GM19025 (cell line): Measurements from ENCODE around the gene ERI3.

Experiments used
- ATAC-seq: cut with Tn5 transposase; IDR thresholded peaks from one replicate; pipeline ENCODE4 v1.9.1; 2021; ENCODE audit warnings: mild to moderate bottlenecking, low read depth, moderate library complexity; ENCODE audit not compliant: unreplicated experiment

The ERI3 gene

GRCh38 chr1:44318097-44319088, 36.7 kb downstream of the ERI3 start:
- ATAC-seq, result no peak

- no peak for ATAC-seq
These were observed 38.8 kb downstream of the ERI3 start for GRCh38 chr1:44316231-44316759.

GRCh38 chr1:44315521-44315920, 39.5 kb downstream of the ERI3 start:
- ATAC-seq, result no peak

DNA sequence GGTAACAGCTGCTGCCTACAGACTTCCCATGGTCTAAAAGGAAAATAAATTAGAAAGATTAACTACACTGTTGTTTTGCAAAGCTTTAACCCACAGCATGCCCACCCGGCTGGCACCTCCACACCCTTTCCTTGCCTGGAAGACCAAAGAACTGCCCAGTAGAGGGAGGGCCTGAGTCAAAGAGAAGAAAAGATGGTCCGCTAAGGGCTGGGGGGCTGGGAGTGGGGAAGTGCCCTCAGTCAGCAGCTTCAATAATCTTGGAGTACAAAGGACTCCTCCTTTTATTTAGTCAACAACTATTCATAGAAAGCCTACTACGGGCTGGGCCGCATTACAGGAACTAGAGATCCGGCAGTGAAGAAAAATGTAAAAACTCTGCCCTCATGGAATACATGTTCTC, 40.6 kb downstream of the ERI3 start:
- ATAC-seq, result no peak

DNA sequence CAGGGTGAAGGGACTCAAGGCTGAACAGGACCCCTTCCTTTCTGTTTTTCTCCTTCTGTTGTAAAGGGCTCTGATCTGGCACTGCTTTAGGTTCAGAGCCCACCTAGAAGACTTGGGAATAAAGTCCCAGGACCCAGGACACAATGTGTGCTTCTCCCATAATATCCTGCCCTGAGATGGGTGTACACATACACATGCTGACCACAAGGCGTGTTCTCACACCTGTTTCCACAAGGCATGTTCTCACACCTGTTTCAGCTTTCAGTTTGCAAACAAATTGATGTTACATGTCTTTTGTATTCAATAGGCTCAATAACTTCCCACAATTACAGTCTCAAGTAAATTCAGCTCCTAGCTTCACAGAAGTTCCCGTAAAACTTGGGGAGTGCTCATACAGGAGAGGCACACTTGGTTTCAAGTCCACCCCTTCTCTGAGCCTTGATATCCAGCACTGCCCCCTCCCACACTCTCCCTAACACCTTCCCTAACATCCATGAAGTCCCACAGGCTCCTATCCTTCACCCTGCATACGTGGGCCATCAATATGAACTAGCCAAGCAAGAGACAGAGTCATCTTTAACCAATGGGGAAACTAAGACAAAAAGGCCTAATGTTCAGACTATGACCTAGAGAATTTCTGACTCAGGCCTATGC, 41.7 kb downstream of the ERI3 start:
- ATAC-seq, result no peak

DNA sequence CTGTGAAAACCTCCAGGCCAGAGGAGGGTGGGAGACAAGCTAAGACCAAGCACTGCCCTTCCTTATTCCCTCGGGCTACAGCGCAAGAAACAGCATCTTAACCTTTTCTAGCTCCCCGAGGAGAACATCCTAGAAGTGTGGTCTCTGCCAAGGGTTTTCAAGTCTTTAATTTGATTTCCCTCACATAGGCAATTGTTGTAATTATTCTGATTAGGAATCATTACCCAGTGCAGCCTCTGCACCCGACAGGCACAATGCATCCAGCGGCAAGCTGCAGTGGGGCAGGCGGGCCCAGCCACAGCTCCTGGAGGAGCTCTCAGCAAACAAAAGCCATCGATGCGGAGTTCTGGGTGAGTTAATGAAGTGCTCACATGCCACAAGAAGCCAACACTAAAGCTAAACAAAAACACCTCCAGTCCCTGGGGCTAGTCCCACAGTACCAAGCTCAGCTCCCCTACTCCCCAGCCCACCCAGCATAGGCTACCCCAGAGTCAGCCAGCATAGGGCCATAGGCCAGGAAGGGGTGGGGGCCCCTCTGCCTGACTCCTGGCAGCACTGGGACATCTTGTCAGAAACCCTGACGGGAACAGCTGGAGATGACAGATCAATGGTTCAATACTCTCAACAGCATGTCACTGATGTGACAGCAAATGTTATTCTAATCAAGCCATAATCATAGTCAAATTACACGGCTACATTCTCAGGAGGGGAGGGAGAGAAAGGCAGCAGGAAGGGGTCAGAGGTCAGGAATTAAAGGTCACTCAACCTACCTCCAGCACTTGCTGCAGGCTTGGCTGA, 42.5 kb downstream of the ERI3 start:
- ATAC-seq, result no peak

- ATAC-seq, result no peak
These were observed 45.1 kb downstream of the ERI3 start for GRCh38 chr1:44310006-44310405.

DNA sequence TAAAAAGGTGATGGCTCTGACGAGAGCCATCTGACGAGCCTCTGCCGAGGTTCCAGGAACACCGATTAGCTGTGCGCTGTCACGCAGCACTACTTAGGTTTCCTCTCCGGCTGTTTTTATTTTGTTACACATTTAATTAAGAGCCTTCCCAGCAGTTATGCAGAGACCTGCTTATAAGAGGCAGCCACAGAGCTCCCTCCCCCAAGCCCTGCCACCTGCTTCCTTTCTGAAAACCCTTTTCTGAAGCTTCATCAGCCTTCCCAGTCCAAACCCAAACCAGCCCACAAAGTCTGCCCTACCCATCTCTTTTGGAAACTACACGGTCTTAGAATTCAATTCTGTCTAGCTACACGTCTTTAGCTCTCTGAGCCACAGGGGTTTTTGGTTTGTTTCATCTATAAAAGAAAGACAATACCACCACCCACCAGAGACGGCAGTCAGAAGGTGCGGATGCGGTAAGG, 49.1 kb downstream of the ERI3 start:
- ATAC-seq, result no peak

DNA sequence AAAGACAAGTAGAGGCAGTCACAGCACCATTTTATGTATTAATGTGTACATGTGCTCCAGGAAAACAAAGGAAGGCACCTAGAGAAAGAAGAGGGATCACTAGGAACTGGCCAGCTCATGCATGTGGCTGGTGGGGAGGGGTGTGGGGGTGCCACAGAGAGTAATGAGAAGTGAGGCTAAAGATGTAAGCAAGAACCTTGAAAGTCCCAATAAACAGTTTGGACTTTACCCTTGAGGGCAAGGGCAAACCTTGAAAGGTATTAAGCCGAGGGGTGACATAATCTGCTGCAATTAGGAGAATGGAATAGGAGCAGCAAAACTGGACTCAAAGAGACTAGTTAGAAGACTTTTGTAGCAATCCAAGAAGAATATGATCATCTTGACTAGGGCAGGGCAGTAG, 51.5 kb downstream of the ERI3 start:
- no peak for ATAC-seq

DNA sequence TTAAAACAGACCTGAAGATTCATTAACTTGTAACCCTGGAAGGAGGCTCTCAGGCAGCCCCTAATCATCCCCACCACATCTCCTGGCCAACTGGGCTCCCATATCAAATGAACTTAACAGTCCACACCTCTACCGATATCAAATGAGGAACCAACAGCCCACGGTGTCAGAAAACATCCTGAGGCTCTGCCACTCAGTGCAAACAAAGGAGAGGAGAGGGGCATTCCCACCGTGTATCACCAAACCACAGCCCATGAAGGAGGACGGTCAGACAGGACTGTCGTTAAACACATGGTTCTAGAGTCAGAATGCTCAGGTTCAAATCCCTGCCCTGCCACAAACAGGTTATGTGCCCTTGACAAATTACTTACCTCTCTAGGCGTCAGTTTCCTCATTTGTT, 52.5 kb downstream of the ERI3 start:
- no peak for ATAC-seq

DNA sequence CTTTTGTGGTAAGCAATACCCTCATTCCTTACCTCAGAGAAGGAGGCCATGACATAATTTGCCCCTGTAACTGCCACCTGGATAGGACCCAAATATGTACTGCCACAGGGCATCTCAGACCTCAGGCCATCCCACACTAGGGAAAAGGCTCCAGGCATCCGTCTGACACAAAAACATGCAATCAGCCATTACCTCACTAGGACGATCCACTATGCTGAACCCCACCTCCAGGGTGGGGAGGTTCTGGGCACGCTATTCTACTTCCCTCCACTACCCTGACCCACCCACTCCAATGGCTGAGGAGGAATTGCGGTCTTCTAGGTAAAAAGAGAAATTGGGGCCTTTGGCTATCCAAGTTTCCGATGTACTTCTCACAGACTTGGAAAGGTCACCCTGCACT, 53.6 kb downstream of the ERI3 start:
- no peak for ATAC-seq

DNA sequence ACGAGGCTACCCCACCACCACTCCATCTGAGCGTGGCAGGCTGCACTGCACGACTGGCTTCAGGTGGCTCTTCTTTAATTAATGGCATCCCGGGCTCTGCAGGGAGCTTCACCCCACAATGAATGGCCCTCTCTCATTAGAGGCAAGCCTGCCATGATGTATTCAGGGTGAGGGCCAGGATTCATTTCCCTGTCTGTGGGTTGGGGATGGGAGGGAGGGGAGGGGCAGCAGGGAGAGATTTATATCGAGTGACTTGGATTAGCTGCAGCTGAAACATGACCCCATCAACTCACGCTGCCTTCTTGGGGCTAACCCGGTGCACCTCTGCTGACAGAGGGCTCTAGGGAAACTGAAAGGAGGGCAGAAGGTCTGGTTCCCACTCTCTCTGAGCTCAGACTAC, 54.2 kb downstream of the ERI3 start:
- ATAC-seq, result no peak

- no peak for ATAC-seq
These were observed 57.2 kb downstream of the ERI3 start for GRCh38 chr1:44297695-44298400.

- ATAC-seq, result no peak
These were observed 58.3 kb downstream of the ERI3 start for GRCh38 chr1:44296806-44297205.

- no peak for ATAC-seq
These were observed 59.0 kb downstream of the ERI3 start for GRCh38 chr1:44296086-44296485.

- ATAC-seq, result no peak
These were observed 60.5 kb downstream of the ERI3 start for GRCh38 chr1:44294588-44295007.

DNA sequence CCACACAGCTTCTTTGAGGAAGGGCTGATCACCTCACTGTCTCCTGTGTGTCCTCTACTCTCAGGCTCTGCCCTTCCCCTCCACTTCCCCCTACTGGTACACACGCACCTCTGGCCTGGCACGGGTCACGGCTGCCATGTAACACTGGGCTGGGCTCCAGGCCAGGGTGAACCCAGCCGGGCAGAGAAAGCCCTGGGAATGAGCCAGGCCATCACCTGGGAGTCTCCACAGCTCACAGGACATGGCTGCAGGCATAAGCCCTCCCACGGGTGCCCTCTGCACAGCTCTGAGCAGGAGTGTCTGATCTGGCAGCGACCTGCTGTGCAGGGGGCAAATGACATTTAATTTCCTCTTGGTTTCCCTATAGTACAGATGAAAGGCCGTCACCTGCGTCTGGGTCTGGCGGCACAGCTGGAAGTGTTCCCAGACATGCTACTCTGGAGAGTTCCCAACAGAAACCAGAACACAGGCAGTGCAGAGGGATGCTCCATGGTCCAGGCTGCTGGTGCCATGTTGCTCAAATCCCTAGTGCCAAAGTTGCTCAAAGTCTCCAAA, 61.2 kb downstream of the ERI3 start:
- ATAC-seq, result no peak

DNA sequence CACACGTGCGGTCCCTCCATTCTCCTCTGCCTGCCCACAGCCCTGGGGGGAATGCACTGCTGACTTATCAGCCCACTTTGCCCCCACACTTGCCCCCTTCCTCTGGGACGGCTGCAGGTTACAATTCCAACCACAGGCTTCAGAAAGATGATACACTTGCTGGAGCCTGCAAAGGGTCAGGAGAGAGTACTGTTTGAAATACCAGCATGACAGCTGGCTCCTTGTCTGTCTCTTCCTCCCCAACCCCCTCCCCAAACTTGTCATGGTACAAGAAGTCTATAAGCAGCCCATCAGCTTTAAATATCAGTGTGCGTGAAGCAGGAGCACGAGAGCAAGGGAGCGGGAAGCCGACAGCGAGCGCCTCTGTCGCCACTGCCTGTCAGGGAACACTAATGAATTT, 62.4 kb downstream of the ERI3 start:
- no peak for ATAC-seq

- no peak for ATAC-seq
These were observed 64.6 kb downstream of the ERI3 start for GRCh38 chr1:44290250-44291094.
